HG03280 (cell line): ENCODE results near the gene NSMCE3.

Experiments used
- ATAC-seq: cut with Tn5 transposase; IDR thresholded peaks from one replicate; pipeline ENCODE4 v1.9.1; 2021; ENCODE audit warnings: mild to moderate bottlenecking, moderate library complexity; ENCODE audit not compliant: unreplicated experiment

NSMCE3 gene

GRCh38 chr15:29269485-29270168, at the start of gene NSMCE3:
NSMCE3 (minus strand) TSS chr15:29269822; CDS start chr15:29269705, 117 bp downstream.
- peak; percentile 90 for ATAC-seq

- ATAC-seq = no peak
Observed at GRCh38 chr15:29316422-29316821, 46.8 kb upstream of the NSMCE3 start.

DNA sequence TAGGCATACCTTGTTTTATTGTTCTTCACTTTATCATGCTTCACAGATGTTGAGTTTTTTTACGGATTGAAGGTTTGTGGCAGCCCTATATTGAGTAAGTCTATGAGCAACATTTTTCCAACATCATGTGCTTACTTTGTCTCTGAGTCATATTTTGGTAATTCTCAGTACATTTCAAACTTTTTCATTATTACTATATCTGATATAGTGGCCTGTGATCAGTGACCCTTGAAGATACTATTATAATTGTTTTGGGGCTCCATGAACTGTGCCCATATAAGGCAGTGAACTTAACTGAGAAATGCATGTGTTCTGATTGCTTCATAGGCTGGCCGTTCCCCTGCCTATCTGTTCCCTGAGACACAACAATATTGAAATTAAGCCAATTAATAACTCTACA, 42.8 kb upstream of the NSMCE3 start:
- ATAC-seq = no peak

DNA sequence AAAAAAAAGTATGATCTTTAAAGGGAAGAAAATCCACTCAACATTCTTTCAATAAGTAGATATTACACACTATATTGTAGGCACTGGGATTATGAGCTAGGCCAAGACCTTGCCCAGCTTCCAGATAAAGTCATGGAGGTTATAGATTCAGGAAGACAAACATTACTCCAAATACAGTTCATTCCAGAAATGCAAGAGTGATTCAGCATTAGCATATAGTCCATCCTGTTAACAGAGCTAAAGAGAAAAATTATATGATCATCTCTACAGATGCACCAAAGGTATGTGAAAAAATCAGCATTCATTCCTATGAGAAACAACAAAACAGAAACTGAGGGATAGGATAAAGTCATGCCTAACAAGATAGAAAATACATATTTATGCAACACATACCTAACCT, 42.1 kb upstream of the NSMCE3 start:
- no peak for ATAC-seq

DNA sequence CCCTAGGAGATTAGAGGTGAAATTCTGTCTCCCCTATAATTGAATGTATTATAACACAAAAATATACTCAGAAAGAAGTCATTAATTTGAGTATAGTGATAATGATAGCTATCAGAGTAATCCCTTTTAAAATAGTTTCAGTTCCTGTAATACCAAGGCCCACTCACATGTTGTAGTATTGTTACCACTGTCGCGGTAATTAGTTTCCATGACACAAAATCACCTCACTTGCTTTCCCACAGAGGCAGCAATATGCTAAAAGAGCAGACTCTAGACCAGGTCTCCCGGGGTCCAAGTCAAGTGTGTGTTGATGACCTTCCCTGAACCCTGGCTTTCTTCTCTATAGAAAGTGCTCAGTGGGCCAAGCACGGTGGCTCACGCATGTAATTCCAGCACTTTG, 39.5 kb upstream of the NSMCE3 start:
- peak; percentile 62 for ATAC-seq

DNA sequence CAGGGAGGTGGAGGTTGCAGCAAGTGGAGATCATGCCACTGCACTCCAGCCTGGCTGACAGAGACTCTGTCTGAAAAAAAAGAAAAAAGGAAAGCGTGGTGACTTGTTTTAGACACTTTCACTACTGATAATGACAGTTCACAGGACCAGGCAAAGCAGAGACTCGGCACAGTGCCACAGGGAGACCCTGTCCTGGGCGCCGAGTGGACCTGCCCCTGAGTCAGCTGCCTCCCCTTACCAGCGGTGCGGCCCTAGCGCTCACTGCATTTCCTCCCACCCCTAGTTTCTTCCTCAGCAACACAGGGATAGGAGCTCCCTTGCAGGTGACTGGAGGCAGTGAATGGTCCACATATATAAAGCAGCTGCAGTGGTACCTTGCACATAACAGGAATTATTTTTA, 38.7 kb upstream of the NSMCE3 start:
- ATAC-seq = no peak

DNA sequence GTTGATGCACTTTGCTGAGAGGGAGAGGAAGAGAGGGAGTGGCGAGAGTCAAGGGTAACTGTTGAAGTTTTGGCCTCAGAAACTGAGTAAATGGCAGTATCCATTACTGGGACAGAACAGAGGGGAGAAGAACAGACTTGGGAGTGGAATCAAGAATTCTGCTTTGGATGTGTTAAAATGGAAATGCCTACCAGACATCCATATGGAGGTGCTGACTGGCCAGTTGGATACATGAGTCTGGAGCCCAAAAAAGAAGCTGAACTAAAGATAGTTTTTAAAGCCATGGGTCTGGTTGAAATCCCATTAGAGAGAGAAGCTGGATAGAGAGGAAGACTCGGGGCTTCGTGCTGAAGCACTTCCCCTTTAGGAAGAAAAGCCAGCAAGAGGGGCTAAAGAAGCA, 35.9 kb upstream of the NSMCE3 start:
- no peak for ATAC-seq

DNA sequence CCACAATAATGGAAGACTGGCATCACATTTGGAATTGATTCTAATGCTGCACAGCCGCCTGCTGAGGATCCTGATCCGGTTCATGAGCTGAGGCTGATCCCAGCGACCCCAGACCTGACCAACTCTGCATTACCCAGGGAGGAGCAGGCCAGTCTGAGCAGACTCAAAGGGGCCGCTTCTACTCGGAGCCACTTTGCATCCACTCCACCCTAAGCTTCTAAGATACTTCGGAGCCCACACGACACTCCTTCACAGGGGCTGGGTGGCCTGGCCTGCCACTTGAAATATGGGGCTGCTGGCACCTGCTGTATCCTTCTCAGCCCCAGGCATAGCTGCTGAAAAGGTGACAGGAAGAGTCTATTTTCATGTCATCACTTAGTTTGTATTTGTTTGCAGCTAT, 33.2 kb upstream of the NSMCE3 start:
- ATAC-seq = no peak

DNA sequence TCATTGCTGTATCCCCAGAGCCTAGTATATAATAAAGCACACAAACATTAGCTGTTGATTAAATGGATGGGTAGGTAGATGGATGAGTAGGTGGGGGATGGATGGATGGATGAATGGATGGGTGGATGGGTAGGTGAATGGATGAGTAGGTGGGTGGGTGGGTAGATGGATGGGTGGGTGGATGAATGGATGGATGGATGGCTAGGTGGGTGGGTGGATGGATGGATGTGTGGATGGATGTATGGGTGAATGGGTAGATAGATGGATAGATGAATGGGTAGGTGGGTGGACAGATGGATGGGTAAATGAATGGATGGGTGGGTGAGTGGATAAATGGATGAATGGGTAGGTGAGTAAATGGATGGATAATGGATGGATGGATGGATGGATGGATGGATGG, 30.2 kb upstream of the NSMCE3 start:
- ATAC-seq = no peak

DNA sequence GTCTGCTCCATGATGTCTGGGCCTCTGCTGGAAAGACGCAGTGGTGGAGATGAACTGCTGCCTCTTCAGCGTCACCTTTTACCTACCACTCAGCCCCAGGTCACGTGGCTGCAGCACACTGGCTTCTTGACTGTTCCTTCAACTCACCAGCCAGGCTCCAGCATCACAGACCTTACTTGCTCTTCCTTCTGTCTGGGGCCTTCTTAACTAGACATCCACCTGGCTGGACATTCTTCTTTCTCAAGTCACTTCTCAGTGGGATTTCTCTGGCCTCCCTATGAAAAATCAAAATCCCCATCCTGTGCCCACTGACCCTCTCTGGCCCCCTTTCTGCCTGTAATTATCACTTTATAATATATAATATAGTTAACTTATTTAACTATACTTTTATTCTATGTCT, 29.7 kb upstream of the NSMCE3 start:
- ATAC-seq = no peak

DNA sequence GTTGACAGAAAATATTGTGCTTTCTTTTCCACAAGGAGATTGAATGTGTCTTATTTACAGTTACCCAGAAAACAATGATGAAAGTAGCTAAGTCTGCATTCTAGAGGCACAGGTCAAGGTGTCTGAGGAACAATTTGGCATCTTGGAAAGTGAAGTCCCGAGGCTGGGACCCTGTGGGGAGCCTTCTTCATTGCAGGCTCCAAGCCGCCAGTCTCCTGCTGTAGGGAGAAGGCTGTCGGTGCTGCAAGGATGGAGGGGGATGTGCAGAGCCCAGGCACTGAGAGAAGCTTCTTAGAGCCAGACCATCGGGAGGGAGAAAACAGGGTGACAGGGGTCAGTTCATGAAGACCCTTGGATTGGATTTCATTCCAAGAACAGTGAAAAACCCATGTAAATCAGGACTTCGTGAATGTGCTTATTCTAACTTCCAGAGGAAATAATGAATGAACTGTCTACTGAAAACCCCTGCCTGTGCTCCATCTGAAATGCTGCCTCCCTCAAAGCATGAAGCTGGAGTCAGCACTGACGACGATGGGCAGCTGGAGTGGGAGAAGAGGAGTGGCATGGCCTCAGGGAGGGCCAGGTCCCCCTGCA, 25.2 kb upstream of the NSMCE3 start:
- no peak for ATAC-seq

- ATAC-seq = no peak
Observed at GRCh38 chr15:29291067-29291845, 21.6 kb upstream of the NSMCE3 start.

DNA sequence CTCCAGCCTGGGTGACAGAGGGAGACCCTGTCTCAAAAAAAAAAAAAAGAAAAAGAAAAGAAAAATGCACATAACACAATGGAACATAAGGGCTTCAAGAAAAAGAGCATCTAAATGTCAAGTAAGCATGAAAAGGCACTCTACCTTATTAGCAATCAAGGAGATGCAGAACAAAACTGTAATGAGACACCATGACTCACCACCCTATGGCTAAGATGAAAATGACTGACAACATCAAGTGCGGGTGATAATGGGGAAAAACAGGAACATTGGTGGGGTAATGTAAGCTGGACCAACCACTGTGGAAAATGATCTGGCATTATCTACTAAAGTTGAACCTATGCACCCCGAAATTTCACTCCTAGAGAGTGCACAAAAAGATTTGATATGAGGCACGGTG, 19.6 kb upstream of the NSMCE3 start:
- ATAC-seq = no peak

GRCh38 chr15:29285386-29285785, 15.8 kb upstream of the NSMCE3 start:
- no peak for ATAC-seq

DNA sequence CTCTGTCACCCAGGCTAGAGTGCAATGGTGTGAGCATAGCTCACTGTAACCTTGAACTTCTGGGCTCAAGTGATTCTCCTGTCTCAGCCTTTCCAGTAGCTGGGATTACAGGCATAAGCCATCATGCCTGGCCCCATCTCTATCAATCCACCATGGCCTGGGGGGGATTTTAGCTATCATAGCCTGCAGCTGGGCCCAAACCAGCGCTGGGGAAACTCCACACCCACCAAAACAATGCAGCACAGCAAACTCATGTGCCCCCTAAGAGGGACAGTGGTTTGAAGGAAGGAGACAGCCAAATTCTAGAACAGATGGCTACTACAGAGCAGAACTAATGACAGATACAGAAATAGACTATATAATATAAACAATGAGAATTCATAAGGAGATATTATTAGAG, 13.8 kb upstream of the NSMCE3 start:
- ATAC-seq = no peak

DNA sequence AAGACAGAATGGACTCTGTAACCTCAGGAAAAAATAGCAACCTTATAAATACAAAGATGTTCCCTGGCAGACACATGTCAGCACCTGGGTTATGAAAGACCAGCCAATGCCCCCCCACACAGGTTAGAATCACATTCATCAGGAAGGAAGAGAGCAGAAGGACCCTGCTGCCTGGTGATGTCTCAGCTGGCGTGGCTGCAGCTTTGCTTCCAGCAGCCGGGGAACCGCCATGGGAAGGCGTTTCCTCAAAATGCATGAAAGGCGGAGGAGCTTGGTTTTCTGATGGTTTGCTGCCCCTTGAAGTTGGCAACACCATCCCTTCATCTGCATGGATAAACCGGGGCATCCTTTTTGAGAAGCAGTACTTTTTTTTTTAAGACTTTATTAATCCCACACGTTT, 10.9 kb upstream of the NSMCE3 start:
- ATAC-seq = no peak

- ATAC-seq = no peak
Observed at GRCh38 chr15:29278436-29279105, 8.9 kb upstream of the NSMCE3 start.

GRCh38 chr15:29276366-29276765, 6.7 kb upstream of the NSMCE3 start:
- no peak for ATAC-seq

- ATAC-seq = no peak
Observed at GRCh38 chr15:29275855-29276254, 6.2 kb upstream of the NSMCE3 start.

GRCh38 chr15:29274946-29275345, 5.3 kb upstream of the NSMCE3 start:
- no peak for ATAC-seq

GRCh38 chr15:29272219-29272618, 2.6 kb upstream of the NSMCE3 start:
- no peak for ATAC-seq

DNA sequence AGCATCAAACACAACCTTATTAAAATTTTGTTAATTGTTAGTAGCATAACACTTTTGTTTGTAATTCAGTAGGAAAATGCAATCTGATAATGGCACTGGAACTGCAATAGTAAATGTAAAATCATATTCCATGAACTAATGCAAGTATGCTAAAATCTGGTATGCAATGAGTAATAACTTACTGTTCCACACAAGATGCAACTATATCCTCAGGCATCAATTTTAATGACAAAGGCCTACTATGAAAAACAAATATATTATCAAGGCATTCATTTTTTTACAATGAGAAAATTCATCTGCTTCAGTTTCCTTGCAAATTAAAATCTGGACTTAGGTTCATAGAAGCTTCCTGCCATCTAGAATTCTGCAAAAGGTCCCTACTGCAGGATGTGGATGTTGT, 1.4 kb upstream of the NSMCE3 start:
- no peak for ATAC-seq
